DOHH2 (cell line): Measurements from ENCODE around the gene ANKRD65.

Experiments used
- H3F3A ChIP-seq: fragments of 200-600 bp; sonication (generic), shearing (Covaris generic); 2 replicates; pipeline ENCODE4 v1.6.0; 2016; ENCODE audit warnings: antibody characterized with exemption, mild to moderate bottlenecking; ENCODE audit not compliant: control insufficient read depth, insufficient read depth
- H3K27ac ChIP-seq: fragments of 200-600 bp; sonication (generic); 2 replicates; pipeline ENCODE4 v1.5.1; 2014; ENCODE audit warnings: low read depth, mild to moderate bottlenecking, low read length, moderate library complexity
- H3K27me3 ChIP-seq: fragments of 200-600 bp; sonication (generic); 2 replicates; pipeline ENCODE4 v1.6.1; 2014; ENCODE audit warnings: mild to moderate bottlenecking, low read length, mixed read lengths; ENCODE audit not compliant: control insufficient read depth
- H3K36me3 ChIP-seq: fragments of 200-600 bp; sonication (generic); 2 replicates; pipeline ENCODE4 v1.6.1; 2014; ENCODE audit warnings: mild to moderate bottlenecking, low read length, moderate library complexity, mixed read lengths; ENCODE audit not compliant: control insufficient read depth
- H3K4me1 ChIP-seq: fragments of 200-600 bp; sonication (generic); 2 replicates; pipeline ENCODE4 v1.6.1; 2014; ENCODE audit warnings: mild to moderate bottlenecking, low read length, mixed read lengths; ENCODE audit not compliant: control insufficient read depth
- H3K4me2 ChIP-seq: fragments of 200-600 bp; sonication (generic); 2 replicates; pipeline ENCODE4 v1.6.0; 2014; ENCODE audit warnings: mild to moderate bottlenecking, low read length, moderate library complexity
- H3K4me3 ChIP-seq: fragments of 200-600 bp; sonication (generic); 2 replicates; pipeline ENCODE4 v1.5.1; 2014; ENCODE audit warnings: mild to moderate bottlenecking, low read length, mixed read lengths
- H3K79me2 ChIP-seq: fragments of 200-600 bp; sonication (generic); 2 replicates; pipeline ENCODE4 v1.6.1; 2014; ENCODE audit warnings: mild to moderate bottlenecking, low read length, mixed read lengths; ENCODE audit not compliant: control insufficient read depth
- H3K9me2 ChIP-seq: fragments of 200-600 bp; sonication (generic); replicated peaks from 2 replicates; pipeline ENCODE4 v1.6.1; 2014; ENCODE audit warnings: mild to moderate bottlenecking, low read length, mixed read lengths; ENCODE audit not compliant: control insufficient read depth
- H3K9me3 ChIP-seq: fragments of 200-600 bp; sonication (generic); 2 replicates; pipeline ENCODE4 v1.6.1; 2014; ENCODE audit warnings: antibody characterized with exemption, low read length, mixed read lengths; ENCODE audit not compliant: control insufficient read depth, insufficient read depth
- H4K20me1 ChIP-seq: fragments of 200-600 bp; sonication (generic); 2 replicates; pipeline ENCODE4 v1.6.0; 2014; ENCODE audit warnings: low read depth, mild to moderate bottlenecking, antibody characterized with exemption, low read length, moderate library complexity; ENCODE audit not compliant: control insufficient read depth, insufficient read depth
- EZH2phosphoT487 ChIP-seq: fragments of 200-600 bp; sonication (generic); IDR thresholded peaks from 2 replicates; pipeline ENCODE4 v1.6.1; 2017; ENCODE audit warnings: borderline replicate concordance, mild to moderate bottlenecking, antibody characterized with exemption, low read length, moderate library complexity, mixed read lengths
- TF ChIP-seq, protein P1 (sequence below): fragments of 200-600 bp; sonication (generic); IDR thresholded peaks from one replicate; pipeline ENCODE4 v1.5.1; 2014; ENCODE audit warnings: antibody characterized with exemption, mild to moderate bottlenecking, low read depth, low read length; ENCODE audit not compliant: poor library complexity, severe bottlenecking

The ANKRD65 gene

DNA sequence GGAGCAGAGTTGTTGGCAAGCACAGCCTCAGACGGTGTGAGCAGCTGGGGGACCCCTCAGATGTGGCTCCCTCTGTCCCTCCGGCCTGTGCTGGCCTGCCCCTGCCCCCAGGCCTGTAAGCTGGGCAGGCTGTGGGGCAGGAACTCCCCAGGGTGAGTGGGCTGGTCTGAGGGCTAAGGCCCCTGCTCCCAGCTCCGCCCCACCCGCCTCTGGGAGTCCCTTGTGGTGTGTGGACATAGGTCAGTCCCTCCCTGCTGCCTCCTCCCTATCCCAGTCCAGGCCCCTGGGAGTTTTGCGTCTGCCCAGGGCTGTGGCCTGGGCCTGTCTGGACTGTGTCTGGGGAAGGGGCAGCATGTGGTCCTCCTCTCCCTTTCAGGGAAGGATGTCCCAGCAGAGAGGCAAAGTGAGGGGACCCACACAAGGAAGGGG is 10.8 kb upstream of the ANKRD65 start:
- Histone ChIP-seq H3K36me3 (no peaks in the 10 kb centered on the region), H3K9me2 (no peaks in the 10 kb centered on the region), H4K20me1 (no peaks in the 10 kb centered on the region), H3K4me2 (no peak overlapping the region), H3F3A (no peaks in the 10 kb centered on the region), H3K79me2 (no peaks in the 10 kb centered on the region), H3K4me3 (no peak overlapping the region), H3K9me3 (no peaks in the 10 kb centered on the region), H3K4me1 (0 out of 2 replicates have a peak, but pooled peaks cover 5% of the 10 kb centered on the region), H3K27ac (no peak overlapping the region), H3K27me3 (peaks cover 40% of the 10 kb centered on the region)
- TF ChIP-seq, protein P1, sequence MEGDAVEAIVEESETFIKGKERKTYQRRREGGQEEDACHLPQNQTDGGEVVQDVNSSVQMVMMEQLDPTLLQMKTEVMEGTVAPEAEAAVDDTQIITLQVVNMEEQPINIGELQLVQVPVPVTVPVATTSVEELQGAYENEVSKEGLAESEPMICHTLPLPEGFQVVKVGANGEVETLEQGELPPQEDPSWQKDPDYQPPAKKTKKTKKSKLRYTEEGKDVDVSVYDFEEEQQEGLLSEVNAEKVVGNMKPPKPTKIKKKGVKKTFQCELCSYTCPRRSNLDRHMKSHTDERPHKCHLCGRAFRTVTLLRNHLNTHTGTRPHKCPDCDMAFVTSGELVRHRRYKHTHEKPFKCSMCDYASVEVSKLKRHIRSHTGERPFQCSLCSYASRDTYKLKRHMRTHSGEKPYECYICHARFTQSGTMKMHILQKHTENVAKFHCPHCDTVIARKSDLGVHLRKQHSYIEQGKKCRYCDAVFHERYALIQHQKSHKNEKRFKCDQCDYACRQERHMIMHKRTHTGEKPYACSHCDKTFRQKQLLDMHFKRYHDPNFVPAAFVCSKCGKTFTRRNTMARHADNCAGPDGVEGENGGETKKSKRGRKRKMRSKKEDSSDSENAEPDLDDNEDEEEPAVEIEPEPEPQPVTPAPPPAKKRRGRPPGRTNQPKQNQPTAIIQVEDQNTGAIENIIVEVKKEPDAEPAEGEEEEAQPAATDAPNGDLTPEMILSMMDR = no peak
- no peak for TF ChIP-seq EZH2phosphoT487

DNA sequence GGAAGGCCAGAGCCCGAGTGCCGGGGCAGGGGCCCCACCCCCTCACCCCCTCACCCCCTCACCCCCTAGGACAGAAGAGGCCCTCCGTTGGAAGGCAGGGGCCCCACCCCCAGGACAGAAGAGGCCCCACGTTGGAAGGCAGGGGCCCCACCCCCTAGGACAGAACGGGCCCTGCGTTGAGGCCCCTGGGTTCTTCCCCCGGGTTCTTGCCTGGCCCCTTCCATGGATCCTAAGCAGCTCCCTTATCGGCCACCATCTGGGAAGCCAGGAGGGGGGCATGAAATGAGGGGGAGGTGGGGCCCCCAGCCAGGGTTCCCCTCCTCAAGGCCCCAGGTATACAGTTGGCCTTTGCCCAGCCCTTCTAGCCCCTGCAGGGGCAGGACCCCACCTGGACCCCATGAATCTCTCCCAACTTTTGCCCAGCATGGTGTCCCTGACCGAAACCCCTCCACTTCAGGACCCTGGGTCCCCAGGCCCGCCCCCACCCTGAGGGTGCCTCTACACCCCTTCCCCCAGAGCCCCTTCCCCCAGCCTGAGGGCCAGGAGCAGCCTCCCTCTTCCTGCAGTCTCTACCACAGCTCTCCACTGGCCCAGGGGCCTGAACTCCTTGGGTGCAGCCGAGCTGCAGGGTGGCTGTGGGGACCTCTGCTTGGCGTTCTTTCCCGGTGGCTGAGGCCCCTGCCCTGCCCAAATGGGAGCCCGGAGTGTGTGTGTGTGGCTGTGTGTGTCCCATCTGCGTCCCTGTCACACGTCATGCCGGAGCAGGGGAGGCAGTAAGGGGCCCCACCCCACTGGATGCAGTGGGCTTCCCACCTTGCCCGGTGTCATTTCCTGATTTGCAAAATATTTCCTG is 10.1 kb upstream of the ANKRD65 start:
- Histone ChIP-seq H3K4me2 (no peak overlapping the region), H3K36me3 (no peaks in the 10 kb centered on the region), H3K9me3 (no peaks in the 10 kb centered on the region), H3K27ac (no peak overlapping the region), H3K27me3 (peaks cover 43% of the 10 kb centered on the region), H4K20me1 (no peaks in the 10 kb centered on the region), H3K4me1 (0 out of 2 replicates have a peak, but pooled peaks cover 5% of the 10 kb centered on the region), H3K9me2 (no peaks in the 10 kb centered on the region), H3F3A (no peaks in the 10 kb centered on the region), H3K4me3 (no peak overlapping the region), H3K79me2 (no peaks in the 10 kb centered on the region)
- no peak for TF ChIP-seq EZH2phosphoT487
- TF ChIP-seq, protein P1 = no peak

DNA sequence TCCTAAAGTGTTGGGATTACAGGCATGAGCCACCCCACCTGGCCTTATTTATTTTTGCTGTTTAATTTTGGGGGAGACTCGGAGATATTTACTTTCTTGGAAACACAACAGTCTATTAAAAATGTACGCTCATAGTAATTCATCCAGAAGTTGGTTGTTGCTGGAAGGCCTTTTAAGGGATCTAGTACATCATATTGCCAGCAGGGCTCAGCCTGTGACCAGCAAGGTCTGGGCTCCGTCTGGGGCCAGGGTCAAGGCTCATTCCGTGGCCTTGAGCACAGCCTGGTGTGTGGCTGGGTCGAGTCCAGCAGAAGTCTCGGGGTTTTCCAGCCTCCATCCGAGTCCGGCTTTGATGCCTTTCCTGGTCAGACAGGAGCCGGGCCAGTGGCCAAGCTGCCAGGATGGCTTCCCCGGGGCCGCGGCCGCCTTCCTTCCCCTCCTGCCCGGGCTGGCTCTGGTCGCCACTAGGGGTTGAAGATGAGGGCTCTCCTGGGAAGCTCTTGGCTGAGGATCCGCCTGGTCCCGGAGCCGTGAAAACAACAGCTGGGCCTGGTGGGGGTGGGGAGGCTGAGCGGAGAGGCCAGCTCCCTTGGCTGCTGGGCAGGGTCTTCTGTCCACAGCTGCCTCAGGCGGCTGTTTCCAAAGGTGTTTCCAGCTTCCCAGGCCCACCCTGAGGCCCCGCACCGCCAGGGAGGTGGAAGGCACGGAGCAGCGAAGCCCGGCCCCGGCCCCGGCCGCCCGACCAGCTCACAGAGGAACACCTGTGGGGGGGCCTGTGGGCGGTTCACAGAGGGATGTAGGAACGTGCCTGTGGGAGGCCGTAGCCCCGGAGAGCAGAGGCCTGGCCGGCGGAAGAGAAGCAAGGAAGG is 9.3 kb upstream of the ANKRD65 start:
- Histone ChIP-seq H3K79me2 (no peaks in the 10 kb centered on the region), H3K4me1 (0 out of 2 replicates have a peak, but pooled peaks cover 5% of the 10 kb centered on the region), H3K9me2 (no peaks in the 10 kb centered on the region), H3K27me3 (peaks cover 49% of the 10 kb centered on the region), H3K27ac (no peak overlapping the region), H3K36me3 (no peaks in the 10 kb centered on the region), H3K4me2 (no peak overlapping the region), H3K9me3 (no peaks in the 10 kb centered on the region), H4K20me1 (no peaks in the 10 kb centered on the region), H3K4me3 (no peak overlapping the region), H3F3A (no peaks in the 10 kb centered on the region)
- TF ChIP-seq, protein P1 = no peak
- no peak for TF ChIP-seq EZH2phosphoT487
